GM23248 (cell line): ENCODE measurements around the gene SYT13. TPM values are rescaled to one million over a fixed set of nuclear protein-coding genes. Genes with fewer than 3 reads are reported as not detected.

ENCODE experiments used
- DNase-seq: peaks from one replicate; pipeline ENCODE4 v3.0.0-alpha.2; 2015
- H2AFZ ChIP-seq: fragments of 200-600 bp; sonication (generic); 2 replicates; pipeline ENCODE4 v1.6.1; 2016; ENCODE audit warnings: antibody characterized with exemption
- H3F3A ChIP-seq: fragments of 200-600 bp; sonication (generic); 2 replicates; pipeline ENCODE4 v1.6.1; 2016; ENCODE audit warnings: mild to moderate bottlenecking, antibody characterized with exemption, mixed run types; ENCODE audit not compliant: insufficient read depth
- H3K27ac ChIP-seq: fragments of 200-600 bp; sonication (generic); 2 replicates; pipeline ENCODE4 v1.5.1; 2016; ENCODE audit warnings: mild to moderate bottlenecking
- H3K27me3 ChIP-seq: fragments of 200-600 bp; sonication (generic); replicated peaks from 2 replicates; pipeline ENCODE4 v1.6.1; 2016; ENCODE audit warnings: mild to moderate bottlenecking; ENCODE audit not compliant: insufficient read depth
- H3K36me3 ChIP-seq: fragments of 200-600 bp; sonication (generic); 2 replicates; pipeline ENCODE4 v1.6.1; 2016; ENCODE audit warnings: low read depth, mild to moderate bottlenecking
- H3K4me1 ChIP-seq: fragments of 200-600 bp; sonication (generic); 2 replicates; pipeline ENCODE4 v1.6.1; 2016; ENCODE audit warnings: mild to moderate bottlenecking; ENCODE audit not compliant: insufficient read depth
- H3K4me2 ChIP-seq: fragments of 200-600 bp; sonication (generic); one replicate; pipeline ENCODE4 v1.6.1; 2016; ENCODE audit warnings: mild to moderate bottlenecking; ENCODE audit not compliant: unreplicated experiment
- H3K4me3 ChIP-seq: fragments of 200-600 bp; sonication (generic); 2 replicates; pipeline ENCODE4 v1.5.1; 2016; ENCODE audit warnings: mild to moderate bottlenecking
- H3K79me2 ChIP-seq: fragments of 200-600 bp; sonication (generic); 2 replicates; pipeline ENCODE4 v1.6.1; 2016; ENCODE audit warnings: mild to moderate bottlenecking; ENCODE audit not compliant: insufficient read depth
- H3K9ac ChIP-seq: fragments of 200-600 bp; sonication (generic); 2 replicates; pipeline ENCODE4 v1.6.1; 2016; ENCODE audit warnings: mild to moderate bottlenecking
- H3K9me2 ChIP-seq: fragments of 200-600 bp; sonication (generic); 2 replicates; pipeline ENCODE4 v1.6.1; 2016; ENCODE audit warnings: mixed run types, mild to moderate bottlenecking, moderate library complexity; ENCODE audit not compliant: insufficient read depth
- H3K9me3 ChIP-seq: fragments of 200-600 bp; sonication (generic); one replicate; pipeline ENCODE4 v1.6.1; 2017; ENCODE audit warnings: low read depth
- H4K20me1 ChIP-seq: fragments of 200-600 bp; sonication (generic); 2 replicates; pipeline ENCODE4 v1.6.0; 2016; ENCODE audit not compliant: insufficient read depth
- EZH2 ChIP-seq: fragments of 200-600 bp; sonication (generic); IDR thresholded peaks from 2 replicates; pipeline ENCODE4 v1.6.1; 2018; ENCODE audit warnings: antibody characterized with exemption, mild to moderate bottlenecking; ENCODE audit not compliant: insufficient read depth, poor library complexity, severe bottlenecking
- EZH2phosphoT487 ChIP-seq: fragments of 200-600 bp; sonication (generic); IDR thresholded peaks from 2 replicates; pipeline ENCODE4 v1.6.1; 2018; ENCODE audit warnings: antibody characterized with exemption, moderate library complexity, mild to moderate bottlenecking, low read depth; ENCODE audit not compliant: insufficient read depth
- WGBS, 2 experiments: methylation state at CpG; one replicate each; pipeline ENCODE4 v1.1.6; 2015 to 2017; ENCODE audit warnings: low lambda C conversion rate in 2 of 2, low coverage in 1 of 2; ENCODE audit errors: missing lambda C conversion rate in 2 of 2; 5-methylcytosine and 5-hydroxymethylcytosine counted together
- in situ Hi-C: fragments of 300-500 bp; cut with MboI; formaldehyde crosslinking; loops from 2 replicates; pipeline ENCODE4 v1.15.0; 2020
- polyA plus RNA-seq: library from polyadenylated mRNA; unstranded; fragments of >200 nt; fragmentation: Nextera tagmentation; extraction: Ambion mirVana; gene quantifications from 2 replicates; pipeline ENCODE4 v1.2.1, GENCODE V29; 2016
- total RNA-seq: library from RNA; depleted of rRNA; stranded (reverse); fragments of >200 nt; shearing (Covaris generic); gene quantifications from 2 replicates; pipeline ENCODE4 v1.2.3, GENCODE V29; 2014

SYT13 gene
- total and polyA plus RNA-seq, 2 experiments from 2014 or later = not detected

- Histone ChIP-seq H3K27me3 (peaks cover 50% of the 10 kb centered on the region), H3K36me3 (no peaks in the 10 kb centered on the region), H4K20me1 (no peaks in the 10 kb centered on the region), H2AFZ (no peak overlapping the region), H3K9me2 (no peaks in the 10 kb centered on the region), H3K27ac (no peak overlapping the region), H3K9ac (no peak overlapping the region), H3K4me2 (no peak overlapping the region), H3K4me1 (no peaks in the 10 kb centered on the region), H3K9me3 (no peaks in the 10 kb centered on the region), H3F3A (no peaks in the 10 kb centered on the region), H3K79me2 (no peaks in the 10 kb centered on the region), H3K4me3 (no peak overlapping the region)
- TF ChIP-seq EZH2phosphoT487 (no peak), EZH2 (no peak)
- in situ Hi-C loops = no loop called here
- 46 to 50% methylated on average over 2 of the region's 2 CpGs for WGBS, 2 experiments
- no peak for DNase-seq
These were observed 13.4 kb downstream of the SYT13 start for GRCh38 chr11:45272701-45273100.

DNA sequence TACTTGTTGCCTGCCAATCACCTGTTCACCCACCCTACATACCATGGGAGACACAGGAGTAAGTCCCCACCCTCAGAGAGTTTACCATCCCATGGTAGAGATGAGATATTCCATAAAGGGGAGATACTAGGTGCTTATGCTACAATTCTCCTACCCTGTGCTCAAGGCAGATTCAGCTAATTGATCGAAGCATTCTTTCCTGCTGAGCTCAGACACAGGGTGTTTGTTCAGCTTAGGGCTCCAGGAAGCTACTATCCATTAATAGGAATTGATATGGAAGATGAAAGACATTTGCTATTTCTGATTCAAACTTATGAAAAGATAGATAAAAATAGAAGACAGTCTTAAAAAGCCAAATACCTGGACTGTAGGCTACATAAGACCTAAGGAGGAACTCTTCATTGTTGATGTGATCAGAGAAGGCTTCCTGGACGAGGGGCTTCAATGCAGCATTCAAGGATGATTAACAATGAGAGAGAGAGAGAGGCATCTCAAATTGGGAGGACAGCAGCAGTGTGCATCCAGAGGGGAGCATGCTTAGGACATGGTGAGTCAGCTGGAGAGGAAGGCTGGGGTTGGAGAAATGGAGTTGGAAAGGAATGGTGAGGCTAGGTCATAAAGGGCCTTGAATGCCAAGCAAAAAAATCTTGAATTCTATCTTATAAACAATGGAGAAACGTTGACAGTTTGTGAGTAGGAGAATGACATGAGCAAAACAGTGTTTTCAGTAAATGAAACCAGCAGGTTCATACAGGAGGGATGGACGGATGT, 15.0 kb downstream of the SYT13 start:
- no peak for DNase-seq
- H3F3A ChIP-seq = no peaks in the 10 kb centered on the region
- H3K4me3 ChIP-seq = no peak overlapping the region
- H3K9me2 ChIP-seq = no peaks in the 10 kb centered on the region
- TF ChIP-seq EZH2 (no peak), EZH2phosphoT487 (no peak)
- H3K4me1 ChIP-seq = no peaks in the 10 kb centered on the region
- no peak overlapping the region for H3K27ac ChIP-seq
- H3K79me2 ChIP-seq = no peaks in the 10 kb centered on the region
- no peaks in the 10 kb centered on the region for H3K36me3 ChIP-seq
- H2AFZ ChIP-seq = no peak overlapping the region
- H3K4me2 ChIP-seq = no peak overlapping the region
- no peak overlapping the region for H3K9ac ChIP-seq
- H4K20me1 ChIP-seq = no peaks in the 10 kb centered on the region
- peaks cover 37% of the 10 kb centered on the region for H3K27me3 ChIP-seq
- in situ Hi-C loops = no loop called here
- no peaks in the 10 kb centered on the region for H3K9me3 ChIP-seq
- WGBS, 2 experiments = 32 to 37% methylated on average over 4 of the region's 4 CpGs

GRCh38 chr11:45269678-45270077, 16.5 kb downstream of the SYT13 start:
- peaks cover 5% of the 10 kb centered on the region for H3F3A ChIP-seq
- H3K79me2 ChIP-seq = no peaks in the 10 kb centered on the region
- no peaks in the 10 kb centered on the region for H4K20me1 ChIP-seq
- H3K27me3 ChIP-seq = peaks cover 31% of the 10 kb centered on the region
- H3K4me2 ChIP-seq = no peak overlapping the region
- no peaks in the 10 kb centered on the region for H3K9me2 ChIP-seq
- no peaks in the 10 kb centered on the region for H3K36me3 ChIP-seq
- H2AFZ ChIP-seq = no peak overlapping the region
- H3K4me3 ChIP-seq = no peak overlapping the region
- no peak overlapping the region for H3K27ac ChIP-seq
- H3K4me1 ChIP-seq = peaks cover 9% of the 10 kb centered on the region
- H3K9me3 ChIP-seq = no peaks in the 10 kb centered on the region
- H3K9ac ChIP-seq = no peak overlapping the region
- TF ChIP-seq EZH2 (no peak), EZH2phosphoT487 (no peak)
- DNase-seq = no peak
- in situ Hi-C loops = no loop called here

DNA sequence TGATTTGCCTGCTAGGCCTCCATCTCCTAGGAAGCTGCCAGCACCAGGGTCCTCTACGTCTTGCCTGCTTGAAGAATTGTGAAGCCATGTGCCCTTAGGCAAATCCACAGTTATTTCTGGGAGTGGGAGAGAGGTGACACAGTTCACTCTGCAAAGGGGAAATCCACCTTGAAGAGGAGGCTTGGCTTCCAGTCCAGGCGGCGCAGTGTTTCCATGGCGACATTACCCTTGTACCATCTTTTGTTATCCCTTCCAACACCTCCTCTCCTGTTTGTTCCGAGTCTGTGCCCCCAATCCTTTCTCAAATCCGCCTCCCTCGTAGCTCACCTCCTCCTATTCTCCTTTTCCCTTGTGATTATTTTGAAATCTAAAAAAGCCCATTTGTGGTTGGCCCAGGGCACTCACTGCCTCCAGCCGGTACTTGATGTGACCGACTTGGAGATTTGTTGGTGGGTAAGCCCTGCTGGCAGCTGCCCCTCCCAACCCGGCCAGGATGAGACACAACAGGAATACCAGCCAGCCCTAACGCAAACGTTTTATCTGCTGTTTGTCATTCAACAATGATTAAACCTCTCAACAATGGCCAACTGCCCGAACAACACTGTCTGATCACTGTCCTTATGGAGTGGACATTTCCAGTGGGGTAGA, 18.4 kb downstream of the SYT13 start:
- H3K27ac ChIP-seq = no peak overlapping the region
- H4K20me1 ChIP-seq = no peaks in the 10 kb centered on the region
- 60 to 62% methylated on average over 13 of the region's 13 CpGs for WGBS, 2 experiments
- H3K4me1 ChIP-seq = peaks cover 14% of the 10 kb centered on the region
- no peak for DNase-seq
- TF ChIP-seq EZH2phosphoT487 (no peak), EZH2 (no peak)
- no peaks in the 10 kb centered on the region for H3K9me3 ChIP-seq
- H2AFZ ChIP-seq = no peak overlapping the region
- H3K4me3 ChIP-seq = no peak overlapping the region
- no peak overlapping the region for H3K4me2 ChIP-seq
- no peak overlapping the region for H3K9ac ChIP-seq
- H3K27me3 ChIP-seq = peaks cover 18% of the 10 kb centered on the region
- in situ Hi-C loops = no loop called here
- no peaks in the 10 kb centered on the region for H3K79me2 ChIP-seq
- H3K9me2 ChIP-seq = no peaks in the 10 kb centered on the region
- H3K36me3 ChIP-seq = no peaks in the 10 kb centered on the region
- H3F3A ChIP-seq = peaks cover 10% of the 10 kb centered on the region
